GM18867 (cell line): ENCODE data around the gene WDR33.

Experiments
- ATAC-seq: cut with Tn5 transposase; IDR thresholded peaks from one replicate; pipeline ENCODE4 v1.9.1; 2021; ENCODE audit warnings: mild to moderate bottlenecking, moderate library complexity; ENCODE audit not compliant: unreplicated experiment

WDR33 gene

DNA sequence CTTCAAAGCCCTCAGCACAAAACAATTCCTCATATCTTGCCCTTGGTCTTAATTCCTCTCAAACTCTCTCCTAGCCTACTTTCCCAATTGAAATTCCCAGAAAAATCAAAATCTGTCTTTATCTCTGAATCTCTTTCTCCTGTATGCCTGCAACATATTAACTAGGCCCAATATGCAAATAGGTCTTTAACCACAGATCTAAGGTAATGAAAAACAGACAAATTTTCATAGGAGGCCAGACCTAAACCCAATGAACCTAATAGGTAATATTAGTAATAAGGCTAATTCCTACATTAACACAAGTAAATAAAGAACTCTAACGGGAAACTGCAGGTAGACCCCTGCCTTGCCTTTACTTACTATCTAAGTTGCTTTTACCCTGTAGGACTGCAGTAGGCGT lies 41.4 kb downstream of the WDR33 start:
- no peak for ATAC-seq

DNA sequence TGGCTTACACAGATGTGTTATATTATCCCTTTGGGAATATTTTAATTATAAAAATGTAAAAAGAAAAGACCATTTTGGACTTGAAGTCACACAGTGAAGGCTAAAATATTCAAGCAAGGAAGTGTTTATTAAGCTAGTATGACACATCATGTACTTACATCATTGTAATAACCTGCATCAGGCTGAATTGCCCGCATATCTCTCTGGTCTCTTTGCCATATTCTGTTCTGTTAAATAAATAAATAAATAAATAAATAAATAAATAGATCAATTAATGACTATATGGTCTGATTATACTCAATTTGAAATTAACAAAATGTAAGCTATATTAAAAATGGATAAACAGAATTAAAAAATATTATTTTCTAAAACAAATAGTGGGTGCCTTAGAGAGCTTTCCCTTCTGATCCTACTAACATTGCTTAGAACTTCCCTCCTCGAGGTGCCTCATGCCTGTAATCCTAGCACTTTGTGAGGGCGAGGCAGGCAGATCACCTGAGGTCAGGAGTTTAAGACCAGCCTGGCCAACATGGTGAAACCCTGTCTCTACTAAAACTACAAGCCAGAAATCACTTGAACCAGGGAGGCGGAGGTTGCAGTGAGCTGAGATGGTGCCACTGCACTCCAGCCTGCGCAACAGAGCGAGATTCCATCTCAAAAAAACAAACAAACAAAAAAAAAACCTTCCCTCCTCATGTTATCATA lies 42.0 kb downstream of the WDR33 start:
- no peak for ATAC-seq

DNA sequence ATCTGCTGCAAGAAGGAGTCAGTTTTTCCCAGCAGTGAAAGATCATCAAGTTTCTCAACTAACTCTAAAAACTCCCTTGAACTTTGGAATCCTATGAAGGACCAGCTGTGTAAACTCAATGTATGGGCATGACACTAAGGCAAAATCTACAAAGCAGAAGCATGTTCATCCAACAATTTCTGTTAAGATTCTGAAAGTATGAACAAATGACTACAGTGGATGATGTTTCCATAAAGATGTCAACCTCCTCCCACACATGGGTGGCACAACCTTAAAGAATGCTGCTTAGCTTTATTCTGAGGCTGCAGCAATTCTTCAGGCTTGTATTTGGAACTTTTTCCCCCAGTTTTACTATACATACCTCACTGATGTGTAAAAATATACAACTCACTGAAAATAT lies 47.2 kb downstream of the WDR33 start:
- no peak for ATAC-seq

DNA sequence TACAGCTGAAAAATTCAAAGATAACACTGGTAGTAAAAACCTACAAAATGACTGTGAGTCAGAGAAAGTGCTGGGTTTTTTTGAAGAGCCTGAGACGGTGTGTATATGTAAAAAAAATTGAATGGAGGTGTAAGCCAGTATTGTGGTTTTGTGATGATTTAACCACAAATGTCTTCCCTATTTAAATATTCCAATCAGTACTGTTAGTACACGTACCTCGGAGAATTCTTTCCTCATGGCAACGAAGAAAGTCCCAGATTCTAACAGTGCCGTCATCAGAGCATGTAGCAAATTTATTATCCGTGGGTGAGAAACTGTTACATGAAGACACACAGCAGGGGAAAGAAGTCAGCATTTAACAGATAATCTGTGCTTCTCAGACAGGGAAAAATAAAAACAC lies 48.1 kb downstream of the WDR33 start:
- ATAC-seq = no peak

DNA sequence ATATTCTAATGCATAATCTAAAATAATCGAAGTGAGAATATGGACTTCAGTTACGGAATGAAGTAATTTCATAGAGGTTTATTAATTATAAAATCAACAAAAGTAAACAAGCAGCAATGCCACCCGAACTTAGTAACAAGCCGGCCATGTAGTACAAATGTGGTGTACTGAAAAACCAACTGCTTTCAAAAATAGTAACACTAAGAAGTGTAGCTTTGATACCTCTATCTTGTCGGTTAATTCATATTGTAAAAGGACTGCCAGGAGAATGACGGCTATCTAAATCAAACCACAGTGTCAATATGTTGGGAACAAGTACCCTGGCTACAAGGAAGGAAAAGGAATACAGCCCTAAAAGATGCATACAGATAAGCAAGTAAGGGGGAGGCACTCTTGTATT lies 48.5 kb downstream of the WDR33 start:
- no peak for ATAC-seq

DNA sequence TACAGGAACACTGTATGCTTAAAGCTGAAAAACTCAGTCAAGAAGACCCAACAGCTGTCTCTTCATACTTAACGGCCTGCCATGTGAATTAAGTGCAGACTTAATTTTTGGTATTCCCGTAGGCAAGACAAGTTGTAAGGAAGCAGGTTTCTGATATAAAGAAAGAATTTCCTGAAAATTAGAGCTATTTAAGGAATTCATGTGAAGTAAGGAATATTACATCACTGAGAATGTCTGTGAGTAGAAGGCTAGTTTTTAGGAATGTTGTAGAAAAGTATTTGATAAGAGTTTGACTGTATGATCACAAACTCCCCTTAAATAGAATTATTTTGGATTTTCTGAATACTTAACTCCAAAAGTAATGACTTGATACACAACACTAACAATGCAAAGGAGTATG lies 51.0 kb downstream of the WDR33 start:
- no peak for ATAC-seq

DNA sequence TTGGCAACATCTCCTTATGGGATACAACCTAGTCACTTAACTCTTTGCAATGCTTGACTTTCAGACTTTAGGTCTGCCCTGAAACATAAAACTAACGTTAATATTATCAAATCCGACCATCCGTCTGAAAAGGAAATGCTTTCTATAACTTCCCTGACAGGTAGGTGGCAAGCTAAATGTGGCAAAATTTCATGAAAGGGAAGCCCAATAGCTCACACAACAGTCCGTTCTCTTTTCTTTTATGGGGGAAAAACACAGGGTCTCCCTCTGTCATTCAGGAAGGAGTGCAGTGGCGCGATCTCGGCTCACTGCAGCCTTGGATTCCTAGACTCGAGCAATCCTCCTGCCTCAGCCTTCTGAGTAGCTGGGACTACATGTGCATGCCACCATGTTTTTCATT lies 56.8 kb downstream of the WDR33 start:
- no peak for ATAC-seq

DNA sequence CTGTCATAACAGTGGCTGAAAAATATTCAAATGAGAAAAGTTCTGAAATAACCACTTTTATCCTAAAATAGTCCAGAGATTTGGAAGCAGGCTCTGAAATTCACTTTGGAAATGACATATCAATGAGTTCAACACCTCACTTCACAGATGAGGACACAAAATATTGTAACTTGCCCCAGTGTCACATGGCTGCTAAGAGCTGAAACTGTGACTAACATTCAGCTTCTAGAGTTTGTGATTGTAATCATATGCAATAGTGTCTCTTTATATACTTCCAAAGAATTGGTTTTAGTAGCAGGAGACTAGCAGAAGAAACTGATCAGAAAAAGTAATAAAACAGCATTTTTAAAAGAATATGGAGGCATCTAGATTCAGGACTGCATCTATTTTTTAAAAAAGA lies 57.6 kb downstream of the WDR33 start:
- ATAC-seq = no peak

DNA sequence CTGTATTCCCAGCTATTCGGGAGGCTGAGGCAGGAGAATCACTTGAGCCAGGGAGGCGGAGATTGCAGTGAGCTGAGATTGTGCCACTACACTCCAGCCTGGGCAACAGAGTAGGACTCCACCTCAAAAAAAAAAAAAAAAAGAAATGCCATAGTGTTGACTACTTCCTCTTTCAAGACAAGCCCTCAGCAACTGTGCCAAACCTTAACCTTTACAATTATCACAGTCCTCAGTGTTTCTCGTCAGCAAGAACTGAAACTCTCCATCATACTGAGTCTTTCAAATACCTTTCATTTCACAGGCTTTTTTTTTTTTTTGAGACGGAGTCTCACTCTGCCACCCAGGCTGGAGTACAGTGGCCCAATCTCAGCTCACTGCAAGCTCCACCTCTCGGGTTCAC lies 61.4 kb downstream of the WDR33 start:
- peak; percentile 95 for ATAC-seq

DNA sequence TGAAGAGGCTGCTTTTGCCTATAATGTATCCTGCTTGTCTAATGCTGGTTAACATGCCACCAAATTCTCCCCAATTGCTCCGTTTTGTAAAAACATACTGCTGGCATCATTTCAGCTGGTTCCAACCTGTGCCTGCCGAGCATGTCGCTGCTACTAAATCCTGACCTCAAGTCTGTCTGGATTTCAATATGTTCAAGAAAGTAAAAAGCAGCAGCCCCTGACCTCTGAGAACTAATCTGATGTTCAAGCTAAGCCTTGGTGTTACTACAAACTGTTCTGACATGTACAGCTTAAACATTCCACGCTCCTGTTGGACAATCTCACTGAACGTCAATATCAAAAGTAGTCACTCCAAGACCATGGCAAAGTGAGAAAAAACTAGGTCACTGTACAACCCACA lies 63.4 kb downstream of the WDR33 start:
- ATAC-seq = no peak

DNA sequence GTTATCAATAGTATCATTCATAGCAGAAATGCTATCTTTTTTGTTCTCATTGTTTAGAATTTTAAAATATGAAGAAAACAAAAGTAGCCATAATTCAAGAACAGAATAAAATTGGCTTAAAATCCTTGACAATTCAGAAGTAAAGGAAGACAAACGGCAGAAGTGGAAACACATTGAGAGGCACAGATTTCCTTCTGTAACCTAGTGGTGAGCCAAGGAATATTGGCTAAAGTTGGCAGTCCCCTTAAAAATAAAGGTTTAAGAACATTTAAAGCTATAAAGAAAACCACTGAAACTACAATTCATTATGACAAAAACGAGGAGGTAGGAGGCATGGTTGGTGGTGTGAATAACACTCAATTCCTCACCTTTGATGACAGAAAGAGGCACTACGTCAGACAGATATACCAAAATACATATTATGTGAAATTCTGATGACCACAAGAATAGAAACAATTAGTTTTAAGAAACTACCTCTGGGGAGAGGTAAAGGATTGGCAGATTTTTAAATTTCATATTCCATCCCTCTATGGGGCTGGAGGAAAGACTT lies 67.4 kb downstream of the WDR33 start:
- ATAC-seq = no peak

DNA sequence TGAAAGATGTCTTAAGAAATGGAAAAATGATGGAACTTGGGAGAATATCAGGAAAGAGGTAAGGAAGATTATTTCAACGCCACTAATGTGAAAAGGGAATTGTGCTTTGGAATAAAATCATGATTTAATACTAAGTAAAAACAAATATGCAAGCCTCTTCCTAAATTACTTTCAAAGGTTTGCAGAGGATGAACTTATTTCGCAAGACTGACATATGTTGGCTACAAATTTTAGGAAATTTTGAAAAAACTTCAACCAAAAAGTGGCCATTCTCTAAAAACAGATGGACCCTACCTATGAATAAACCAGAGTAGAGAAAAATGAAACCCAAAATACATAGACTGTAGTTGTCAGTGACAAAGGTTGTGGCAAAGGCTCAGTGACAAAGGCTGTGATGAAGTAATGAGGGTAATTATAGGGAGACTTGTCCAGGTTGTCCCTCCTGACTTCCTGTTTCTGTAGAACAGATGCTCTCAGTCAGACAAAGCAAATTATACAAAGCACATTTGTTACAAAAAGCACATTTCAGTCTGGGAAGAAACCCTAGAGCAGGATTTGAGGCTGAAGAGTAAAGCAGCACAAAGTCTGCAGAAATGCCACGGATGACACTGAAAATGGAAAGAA lies 70.2 kb downstream of the WDR33 start:
- no peak for ATAC-seq

DNA sequence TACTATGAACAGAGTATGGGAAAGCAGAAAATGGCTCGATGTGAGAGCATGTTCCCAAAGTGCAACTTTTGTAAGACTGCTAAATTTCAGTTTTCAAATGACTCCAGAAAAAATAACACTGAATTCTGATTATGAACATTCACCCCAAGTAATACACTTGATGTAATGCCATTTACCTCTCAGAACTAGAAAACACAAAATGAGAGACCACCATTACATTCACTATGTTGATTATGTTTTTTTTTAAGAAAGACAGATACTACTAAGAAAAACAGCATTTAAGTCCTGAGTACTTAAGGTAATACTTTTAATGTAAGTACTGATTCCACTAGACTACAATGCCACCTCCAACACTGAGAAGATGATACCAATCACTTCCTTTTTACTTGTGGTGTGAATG lies 71.2 kb downstream of the WDR33 start:
- no peak for ATAC-seq

DNA sequence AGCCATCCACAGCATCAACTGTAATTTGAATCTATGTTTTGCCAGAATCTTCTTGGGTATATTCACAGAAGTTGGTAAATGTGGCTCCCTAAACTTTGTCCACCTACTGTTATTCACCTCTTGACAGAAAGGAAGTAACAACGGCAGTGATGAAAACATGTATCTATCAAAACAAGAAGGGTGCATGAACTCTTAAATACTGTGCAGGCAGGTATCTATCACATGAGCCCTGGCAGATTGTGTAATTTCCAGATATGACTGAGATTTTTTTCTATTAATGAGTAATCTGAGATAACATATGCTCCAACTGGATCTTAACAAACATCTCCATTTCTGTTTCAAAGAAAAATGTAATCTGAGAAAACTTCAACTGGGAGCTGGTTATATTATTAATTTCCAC lies 73.1 kb downstream of the WDR33 start:
- no peak for ATAC-seq

DNA sequence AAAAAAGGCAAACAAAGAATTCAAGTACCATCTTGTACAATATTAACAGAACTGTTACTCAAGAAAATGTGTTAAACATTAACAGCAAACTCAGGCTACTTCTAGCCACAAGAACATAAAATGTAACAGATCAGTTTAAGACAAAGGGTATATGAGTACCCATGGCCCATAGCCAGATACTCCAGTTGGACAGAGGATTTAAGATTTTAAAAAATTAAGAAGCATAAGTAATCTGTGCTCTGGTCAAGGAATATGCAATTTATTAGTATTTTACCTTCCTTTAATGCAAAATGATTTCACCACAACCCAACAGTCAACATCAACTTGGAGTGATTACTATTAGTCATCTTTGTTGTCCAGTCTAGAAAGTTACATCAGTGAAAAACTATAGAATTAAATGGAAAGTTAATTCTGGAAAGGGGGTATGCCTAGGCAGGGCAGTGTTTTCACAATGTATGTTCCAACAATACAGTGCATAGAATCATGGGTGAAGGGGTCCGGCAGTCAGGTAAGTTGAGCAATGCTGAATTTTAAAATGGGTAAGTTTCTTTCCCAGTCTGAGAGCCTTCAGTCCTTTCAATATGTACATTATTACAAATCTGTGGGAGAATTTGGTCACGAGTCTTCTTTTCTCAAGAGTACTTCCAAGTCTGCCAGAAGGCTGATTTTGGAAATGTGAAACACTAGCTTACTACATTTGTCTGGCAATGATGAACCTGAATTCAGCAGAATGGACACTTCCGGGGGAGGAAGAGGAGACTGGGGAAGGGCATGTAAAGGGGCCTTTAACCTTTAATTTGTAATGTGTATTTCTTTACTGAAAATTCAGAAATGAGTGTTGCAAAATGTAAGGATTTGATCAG lies 75.2 kb downstream of the WDR33 start:
- ATAC-seq = no peak

DNA sequence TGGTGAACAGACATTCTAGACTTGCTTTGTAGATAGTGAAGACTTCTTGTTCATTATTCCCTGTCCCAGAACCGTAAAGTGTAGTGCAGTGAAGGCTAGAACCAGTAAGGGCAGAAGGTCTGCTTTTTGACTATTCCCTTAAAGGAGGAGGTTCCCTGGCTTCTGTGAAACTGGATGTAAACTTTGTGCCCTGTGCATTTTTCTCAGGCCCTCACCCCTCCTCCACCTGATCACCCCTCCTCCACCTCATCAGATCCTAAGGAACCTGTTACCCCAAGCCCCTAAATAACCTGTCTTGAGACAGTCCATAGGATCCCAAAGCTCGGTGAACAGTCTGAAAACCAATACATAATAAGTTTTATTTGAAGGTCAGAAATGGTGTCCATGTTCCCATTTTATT lies 75.9 kb downstream of the WDR33 start:
- no peak for ATAC-seq

DNA sequence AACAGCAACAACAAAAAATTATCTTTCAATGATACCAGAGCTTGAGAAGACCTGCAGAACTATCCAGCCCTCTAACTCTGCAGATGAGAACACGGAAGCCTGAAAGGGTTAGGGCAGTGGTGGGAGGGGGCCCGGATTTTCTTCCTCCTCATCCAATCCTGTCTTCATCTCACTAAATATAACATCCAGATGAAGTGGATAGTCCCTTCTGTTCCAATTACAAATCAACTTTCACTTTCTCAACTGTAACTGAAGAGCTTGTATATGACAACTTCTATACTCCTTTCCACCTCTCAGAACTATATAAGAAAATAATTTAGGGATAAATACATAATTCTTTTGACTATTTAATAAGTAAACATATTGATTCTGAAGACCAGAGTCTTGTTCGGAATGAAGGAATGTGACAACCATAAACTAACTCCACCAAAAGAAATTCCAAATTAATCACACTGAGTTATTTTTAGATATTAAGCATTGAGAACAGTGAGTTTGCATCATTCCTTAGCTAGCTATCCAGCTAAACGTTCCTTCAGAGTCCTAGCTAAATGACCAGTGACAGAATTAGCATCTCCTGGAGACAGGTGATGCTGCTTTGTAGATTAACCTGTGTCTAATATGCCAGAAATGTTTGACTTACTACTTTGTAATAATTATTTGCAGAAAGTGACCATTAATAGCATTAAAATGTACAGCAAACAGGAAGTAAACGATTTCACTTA lies 77.0 kb downstream of the WDR33 start:
- no peak for ATAC-seq

DNA sequence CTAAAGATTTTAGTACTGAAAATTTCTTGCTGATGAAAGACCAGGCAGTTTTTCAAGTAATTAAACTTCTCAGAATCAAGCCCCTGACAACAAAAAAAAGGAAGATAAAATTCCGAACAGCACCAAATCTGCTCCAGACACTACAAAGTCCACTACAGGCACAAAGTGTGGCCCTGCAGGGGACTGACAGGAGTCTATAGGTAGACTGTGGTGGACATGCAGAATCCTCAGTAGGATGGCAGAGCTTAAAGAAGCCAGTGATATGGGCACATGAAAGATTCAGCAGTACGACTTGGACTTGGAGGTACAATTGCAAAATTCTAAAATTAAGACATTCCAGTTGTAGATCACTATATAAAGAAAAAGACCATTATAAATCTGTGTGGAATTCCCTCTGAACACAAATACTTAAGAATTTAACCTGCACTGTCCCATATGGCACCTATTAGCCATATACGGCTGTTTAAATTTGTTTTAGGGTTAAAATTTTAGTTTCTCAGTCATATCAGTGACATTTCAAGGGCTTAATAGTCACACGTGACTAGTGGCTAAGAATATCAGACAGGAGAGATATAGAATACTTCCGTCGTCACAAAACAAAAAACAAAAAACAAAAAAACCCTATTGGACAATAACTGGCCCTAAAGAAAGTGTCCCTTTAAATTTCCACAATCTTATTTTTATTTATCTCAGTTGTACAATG lies 77.7 kb downstream of the WDR33 start:
- no peak for ATAC-seq

DNA sequence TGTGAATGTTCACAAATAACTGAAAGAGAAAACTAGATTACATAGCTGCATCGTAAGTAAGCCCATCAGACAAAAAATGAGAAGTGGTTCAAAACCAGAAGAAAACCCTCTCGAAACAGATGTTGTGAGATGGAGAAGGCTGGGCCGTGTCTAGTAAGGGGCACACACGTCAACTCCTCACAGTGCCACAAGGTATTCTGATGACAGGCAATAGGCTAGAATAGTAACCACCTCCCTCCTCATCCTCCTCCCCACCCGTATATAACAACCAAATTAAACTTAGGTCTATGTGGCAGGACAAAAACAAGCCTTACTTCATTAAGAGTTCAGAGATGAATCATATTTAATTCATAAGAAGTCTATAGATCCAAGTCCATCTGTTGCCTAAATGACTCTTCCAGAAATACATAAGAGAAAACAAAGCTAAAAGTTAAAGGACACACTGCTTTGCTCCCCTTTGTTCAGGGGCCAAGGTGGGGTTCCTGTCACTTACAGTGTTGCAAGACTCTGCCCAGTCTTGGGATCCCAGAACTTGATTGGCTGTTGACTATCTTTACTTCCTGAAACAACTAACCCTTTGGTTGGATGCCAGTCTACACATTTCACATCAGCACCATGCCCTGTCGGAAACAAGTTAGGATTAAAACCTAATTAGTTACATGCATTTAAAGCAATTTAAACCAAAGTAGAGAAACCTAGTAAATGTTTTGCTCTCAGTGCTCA lies 84.7 kb downstream of the WDR33 start:
- ATAC-seq = no peak

DNA sequence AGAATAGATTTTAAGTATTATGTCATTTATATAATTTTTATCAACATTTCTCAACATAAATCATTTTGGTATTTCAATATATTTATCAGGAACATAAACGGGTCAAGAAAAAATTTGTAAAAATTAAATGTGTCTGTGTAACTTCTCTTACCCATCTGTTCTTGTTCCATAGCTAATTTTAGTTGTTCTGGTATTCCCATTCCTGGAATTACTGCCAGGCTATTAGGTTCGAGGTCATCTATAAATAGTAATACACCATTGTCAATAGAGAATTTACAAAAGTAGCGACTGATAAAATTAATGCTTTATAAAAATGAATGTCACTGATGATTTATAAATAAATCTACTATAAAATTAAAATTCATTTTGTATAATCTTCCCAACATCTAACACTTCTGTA lies 88.2 kb downstream of the WDR33 start:
- no peak for ATAC-seq
